BLaER1 treated with 17β-estradiol and CSF1 and Interleukin-3, amounts not matched to agents 10 nM and 100 nM (cell line): ENCODE data around the gene TMEM106C.

ENCODE experiments used
- H3K27ac ChIP-seq, 11 experiments: shearing (Covaris generic); formaldehyde crosslinking; 2 replicates each; pipeline ENCODE4 v1.8.1; 2022
- H3K27me3 ChIP-seq, 11 experiments: shearing (Covaris generic); formaldehyde crosslinking; 2 replicates each; pipeline ENCODE4 v1.8.1; 2022
- H3K36me3 ChIP-seq, 11 experiments: shearing (Covaris generic); formaldehyde crosslinking; 2 replicates each; pipeline ENCODE4 v1.8.1; 2022
- H3K4me1 ChIP-seq, 10 experiments: shearing (Covaris generic); formaldehyde crosslinking; 2 replicates each; pipeline ENCODE4 v1.8.1; 2022
- H3K4me2 ChIP-seq, 11 experiments: shearing (Covaris generic); formaldehyde crosslinking; 2 replicates each; pipeline ENCODE4 v1.8.1; 2022
- H3K4me3 ChIP-seq, 10 experiments: shearing (Covaris generic); formaldehyde crosslinking; 2 replicates each; pipeline ENCODE4 v1.8.1; 2022
- H3K9ac ChIP-seq, 11 experiments: shearing (Covaris generic); formaldehyde crosslinking; 2 replicates each; pipeline ENCODE4 v1.8.1; 2022
- H3K9me3 ChIP-seq, 11 experiments: shearing (Covaris generic); formaldehyde crosslinking; replicated peaks in 1 of 11; 2 replicates each; pipeline ENCODE4 v1.8.1; 2022
- H4K20me1 ChIP-seq, 11 experiments: shearing (Covaris generic); formaldehyde crosslinking; 2 replicates each; pipeline ENCODE4 v1.8.1; 2022
- Cebpa-rat ChIP-seq, 11 experiments: shearing (Covaris generic); IDR thresholded peaks; 2 replicates each; pipeline ENCODE4 v1.8.1; 2022

TMEM106C gene

DNA sequence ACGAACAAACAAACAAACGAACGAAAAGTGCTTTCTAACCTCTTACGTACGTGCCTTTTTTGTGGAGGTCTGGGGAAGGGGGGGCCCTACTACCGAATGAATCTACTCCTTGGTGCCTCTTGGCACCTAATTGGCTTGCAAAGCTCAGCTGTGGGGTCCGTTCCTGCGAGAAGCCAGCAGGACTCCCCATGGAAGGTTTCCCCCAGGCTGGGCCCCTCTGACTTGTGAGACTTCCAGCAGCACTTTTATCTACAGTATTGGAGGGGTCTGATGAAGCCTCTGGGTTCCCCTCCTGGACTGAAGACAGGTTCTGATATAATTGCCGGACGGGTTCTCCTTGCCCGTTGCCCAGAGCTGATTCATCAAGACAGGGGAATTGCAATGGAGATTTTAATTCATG is 1.2 kb upstream of the TMEM106C start:
- H3K27ac ChIP-seq = no peak overlapping the region

GRCh38 chr12:47964106-47964728 is 821 bp downstream of the TMEM106C start:
- peaks cover 31 to 47% (median 39%) of the 10 kb centered on the region in 11 experiments for H3K36me3 ChIP-seq
- peaks cover 0 to 10% (median 5%) of the 10 kb centered on the region in 11 experiments; a peak in 11 of 22 replicates for H3K9me3 ChIP-seq
- TF ChIP-seq Cebpa-rat (IDR thresholded peaks at IDR 0.05) = no peak
- peaks cover 0 to 9% (median 0%) of the 10 kb centered on the region in 11 experiments; a peak in 1 of 22 replicates for H3K27me3 ChIP-seq
- H4K20me1 ChIP-seq = 0 out of 22 replicates have a peak, but pooled peaks cover 0 to 5% (median 0%) of the 10 kb centered on the region in 11 experiments
- peak overlapping the region; percentile 67 to 94 (median 79) for H3K4me3 ChIP-seq
- H3K4me2 ChIP-seq = peak overlapping the region; percentile 89 to 98 (median 95)
- peaks cover 11 to 25% (median 20%) of the 10 kb centered on the region in 10 experiments for H3K4me1 ChIP-seq
- H3K27ac ChIP-seq = peak overlapping the region in 2 of 11 experiments; percentile 44 to 51; a peak in 4 of 22 replicates
- peak overlapping the region; percentile 66 to 81 (median 80) for H3K9ac ChIP-seq

More for the DNA sequence above, 1.2 kb upstream of the TMEM106C start:
- H3K9me3 ChIP-seq = peaks cover 18 to 30% (median 25%) of the 10 kb centered on the region in 11 experiments
- H3K27me3 ChIP-seq = peaks cover 0 to 9% (median 0%) of the 10 kb centered on the region in 11 experiments; a peak in 1 of 22 replicates
- peaks cover 13 to 29% (median 21%) of the 10 kb centered on the region in 11 experiments; a peak in 21 of 22 replicates for H3K36me3 ChIP-seq
- no peak overlapping the region for H3K4me3 ChIP-seq
- H3K4me2 ChIP-seq = no peak overlapping the region
- H3K9ac ChIP-seq = no peak overlapping the region
- 0 out of 22 replicates have a peak, but pooled peaks cover 0 to 5% (median 0%) of the 10 kb centered on the region in 11 experiments for H4K20me1 ChIP-seq
- no peak for TF ChIP-seq Cebpa-rat (IDR thresholded peaks at IDR 0.05)
- peaks cover 11 to 25% (median 20%) of the 10 kb centered on the region in 10 experiments for H3K4me1 ChIP-seq

GRCh38 chr12:47965581-47965980 is 2.2 kb downstream of the TMEM106C start:
- peaks cover 31 to 56% (median 41%) of the 10 kb centered on the region in 11 experiments for H3K36me3 ChIP-seq
- TF ChIP-seq Cebpa-rat (IDR thresholded peaks at IDR 0.05) = no peak
- peaks cover 0 to 9% (median 0%) of the 10 kb centered on the region in 11 experiments; a peak in 1 of 22 replicates for H3K27me3 ChIP-seq
- H3K4me2 ChIP-seq = peak overlapping the region in 9 of 11 experiments; percentile 5 to 98 (median 95); a peak in 9 of 22 replicates
- peaks cover 0 to 5% (median 0%) of the 10 kb centered on the region in 11 experiments; a peak in 1 of 22 replicates for H4K20me1 ChIP-seq
- no peaks in the 10 kb centered on the region for H3K9me3 ChIP-seq
- H3K4me1 ChIP-seq = peaks cover 11 to 25% (median 20%) of the 10 kb centered on the region in 10 experiments
- no peak overlapping the region for H3K27ac ChIP-seq
- no peak overlapping the region for H3K4me3 ChIP-seq
- no peak overlapping the region for H3K9ac ChIP-seq

DNA sequence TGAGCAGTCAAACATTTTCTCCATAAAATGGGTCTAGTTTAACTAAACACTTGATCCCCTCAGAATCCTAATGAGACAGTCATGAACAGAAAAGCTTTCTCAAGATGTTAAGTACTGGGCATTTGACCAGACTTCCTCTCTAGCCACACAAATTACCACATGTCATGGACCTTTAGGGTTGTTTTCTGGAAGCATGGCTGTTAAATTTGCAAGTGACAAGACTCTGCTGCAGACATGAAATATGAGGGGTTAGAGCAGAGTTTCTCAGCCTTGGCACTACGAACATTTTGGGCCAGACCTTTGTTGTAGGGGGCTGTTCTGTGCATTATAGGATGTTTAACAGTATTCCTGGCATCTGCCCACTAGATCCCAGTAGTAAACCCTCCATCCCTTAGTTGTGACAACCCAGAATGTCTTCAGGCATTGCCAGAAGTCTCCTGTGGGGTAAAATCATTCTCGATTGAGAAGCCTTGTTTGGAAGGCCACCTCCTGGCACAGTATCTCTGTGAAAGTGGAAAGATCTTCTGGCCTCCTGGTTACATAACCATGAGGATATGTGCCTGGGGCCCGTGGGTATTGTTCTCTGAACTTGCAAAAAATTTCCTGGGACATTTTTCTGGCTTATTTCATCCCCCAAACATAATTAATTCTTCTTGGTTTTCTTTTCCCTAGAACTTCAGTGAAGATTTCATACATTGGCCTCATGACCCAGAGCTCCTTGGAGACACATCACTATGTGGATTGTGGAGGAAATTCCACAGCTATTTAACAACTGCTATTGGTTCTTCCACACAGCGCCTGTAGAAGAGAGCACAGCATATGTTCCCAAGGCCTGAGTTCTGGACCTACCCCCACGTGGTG is 4.3 kb downstream of the TMEM106C start:
- peaks cover 31 to 60% (median 41%) of the 10 kb centered on the region in 11 experiments for H3K36me3 ChIP-seq

DNA sequence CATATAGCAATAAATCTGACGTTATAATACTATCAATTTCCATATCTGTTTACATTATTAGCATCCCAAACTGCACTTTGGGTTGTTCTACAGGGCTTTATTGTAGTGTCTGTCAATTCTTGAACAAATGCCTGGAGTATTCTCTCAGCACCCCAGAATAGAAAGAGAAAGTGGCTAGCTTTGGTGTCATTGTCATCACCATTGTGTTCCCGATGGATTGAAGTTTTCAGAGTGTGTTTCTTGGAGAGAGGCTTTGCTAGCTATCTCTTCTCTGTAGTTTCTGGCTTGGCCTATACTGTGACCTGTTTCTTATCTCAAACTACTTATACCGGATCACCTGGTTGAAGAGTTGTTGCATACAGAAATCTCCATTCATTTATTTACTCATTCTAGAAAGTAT is 6.4 kb downstream of the TMEM106C start:
- Histone ChIP-seq H3K4me1 (peaks cover under 1 to 15% (median 10%) of the 10 kb centered on the region in 10 experiments; a peak in 18 of 20 replicates), H4K20me1 (peaks cover 0 to 5% (median 0%) of the 10 kb centered on the region in 11 experiments; a peak in 1 of 22 replicates), H3K9ac (no peak overlapping the region), H3K4me3 (no peak overlapping the region), H3K27ac (no peak overlapping the region), H3K9me3 (no peaks in the 10 kb centered on the region), H3K36me3 (peaks cover 31 to 55% (median 41%) of the 10 kb centered on the region in 11 experiments), H3K4me2 (no peak overlapping the region), H3K27me3 (no peaks in the 10 kb centered on the region)
- TF ChIP-seq Cebpa-rat (IDR thresholded peaks at IDR 0.05) = no peak

More for the DNA sequence above, 4.3 kb downstream of the TMEM106C start:
- no peak for TF ChIP-seq Cebpa-rat (IDR thresholded peaks at IDR 0.05)
- Histone ChIP-seq H3K9ac (no peak overlapping the region), H3K27ac (no peak overlapping the region), H3K4me3 (no peak overlapping the region), H3K9me3 (no peaks in the 10 kb centered on the region), H3K4me1 (peaks cover 11 to 25% (median 20%) of the 10 kb centered on the region in 10 experiments), H3K27me3 (peaks cover 0 to 3% (median 0%) of the 10 kb centered on the region in 11 experiments; a peak in 1 of 22 replicates), H4K20me1 (peaks cover 0 to 5% (median 0%) of the 10 kb centered on the region in 11 experiments; a peak in 1 of 22 replicates), H3K4me2 (no peak overlapping the region)

DNA sequence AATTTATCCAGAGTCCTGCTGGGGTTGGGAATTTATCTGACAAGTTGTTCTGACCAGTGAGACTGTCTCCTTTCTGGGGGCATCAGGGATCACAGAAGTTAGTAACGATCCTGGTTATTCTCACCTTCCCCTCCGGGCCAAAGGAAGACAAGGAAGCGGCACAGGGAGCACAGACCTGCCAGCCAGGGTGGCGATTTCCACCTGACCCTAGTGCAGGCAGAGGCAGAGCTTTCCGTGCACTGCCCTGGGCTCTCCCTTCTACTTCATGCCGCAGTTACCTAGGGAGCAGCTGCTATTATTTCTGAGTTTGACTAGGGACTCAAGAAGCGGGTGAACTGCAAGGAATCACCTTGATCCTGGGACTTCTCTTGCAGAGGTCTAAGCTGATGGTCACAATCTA is 7.4 kb downstream of the TMEM106C start:
- H3K36me3 ChIP-seq = peaks cover 29 to 47% (median 36%) of the 10 kb centered on the region in 11 experiments
- H3K4me3 ChIP-seq = no peak overlapping the region
- H3K27me3 ChIP-seq = no peaks in the 10 kb centered on the region
- H3K9me3 ChIP-seq = no peaks in the 10 kb centered on the region
- no peak overlapping the region for H3K4me2 ChIP-seq
- H4K20me1 ChIP-seq = peaks cover 0 to 5% (median 0%) of the 10 kb centered on the region in 11 experiments; a peak in 1 of 22 replicates
- peaks cover 0 to 5% (median under 1%) of the 10 kb centered on the region in 10 experiments; a peak in 5 of 20 replicates for H3K4me1 ChIP-seq
- no peak for TF ChIP-seq Cebpa-rat (IDR thresholded peaks at IDR 0.05)
- no peak overlapping the region for H3K27ac ChIP-seq
- H3K9ac ChIP-seq = no peak overlapping the region

DNA sequence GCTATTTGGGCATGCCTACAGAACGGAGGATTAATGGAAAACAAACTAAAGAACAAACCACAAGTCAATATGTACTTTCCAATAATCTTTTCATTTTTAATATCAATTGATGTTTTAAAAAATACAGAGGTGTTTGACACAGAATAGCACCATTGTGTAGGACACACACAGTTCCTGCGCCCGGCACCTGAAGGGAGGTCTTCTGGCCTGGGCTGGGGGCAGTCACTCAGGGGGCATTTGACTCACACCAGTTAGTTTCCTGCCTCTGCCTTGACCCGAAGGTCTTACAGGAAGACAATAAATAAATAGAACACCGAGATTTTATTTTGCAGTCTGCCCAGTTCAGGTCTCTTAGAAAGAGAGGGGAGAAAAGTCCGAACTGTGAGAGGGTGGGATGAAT is 9.5 kb downstream of the TMEM106C start:
- Histone ChIP-seq H3K36me3 (peaks cover 11 to 26% (median 16%) of the 10 kb centered on the region in 11 experiments; a peak in 21 of 22 replicates), H4K20me1 (no peaks in the 10 kb centered on the region; a peak in 2 of 22 replicates), H3K4me2 (no peak overlapping the region), H3K27me3 (no peaks in the 10 kb centered on the region), H3K4me1 (no peaks in the 10 kb centered on the region), H3K4me3 (no peak overlapping the region), H3K9me3 (no peaks in the 10 kb centered on the region), H3K27ac (no peak overlapping the region), H3K9ac (no peak overlapping the region)
- no peak for TF ChIP-seq Cebpa-rat (IDR thresholded peaks at IDR 0.05)

- H3K4me3 ChIP-seq = no peak overlapping the region
- H3K9me3 ChIP-seq = no peaks in the 10 kb centered on the region
- H4K20me1 ChIP-seq = no peaks in the 10 kb centered on the region; a peak in 2 of 22 replicates
- TF ChIP-seq Cebpa-rat (IDR thresholded peaks at IDR 0.05) = no peak
- peaks cover 1 to 16% (median 6%) of the 10 kb centered on the region in 11 experiments; a peak in 14 of 22 replicates for H3K36me3 ChIP-seq
- H3K27me3 ChIP-seq = no peaks in the 10 kb centered on the region
- peaks cover 0 to 8% (median 2%) of the 10 kb centered on the region in 10 experiments; a peak in 9 of 20 replicates for H3K4me1 ChIP-seq
- no peak overlapping the region for H3K4me2 ChIP-seq
- H3K27ac ChIP-seq = no peak overlapping the region
- no peak overlapping the region for H3K9ac ChIP-seq
Measured at GRCh38 chr12:47973870-47974269, 10.5 kb downstream of the TMEM106C start.
